ENCODE results near the gene PCDHGB5.
"Not testable (repeated sequence)": the region's sequence is repeated elsewhere in the genome, so short reads cannot be mapped to it uniquely, and the experiment has no call there.

Gene PCDHGB5

DNA sequence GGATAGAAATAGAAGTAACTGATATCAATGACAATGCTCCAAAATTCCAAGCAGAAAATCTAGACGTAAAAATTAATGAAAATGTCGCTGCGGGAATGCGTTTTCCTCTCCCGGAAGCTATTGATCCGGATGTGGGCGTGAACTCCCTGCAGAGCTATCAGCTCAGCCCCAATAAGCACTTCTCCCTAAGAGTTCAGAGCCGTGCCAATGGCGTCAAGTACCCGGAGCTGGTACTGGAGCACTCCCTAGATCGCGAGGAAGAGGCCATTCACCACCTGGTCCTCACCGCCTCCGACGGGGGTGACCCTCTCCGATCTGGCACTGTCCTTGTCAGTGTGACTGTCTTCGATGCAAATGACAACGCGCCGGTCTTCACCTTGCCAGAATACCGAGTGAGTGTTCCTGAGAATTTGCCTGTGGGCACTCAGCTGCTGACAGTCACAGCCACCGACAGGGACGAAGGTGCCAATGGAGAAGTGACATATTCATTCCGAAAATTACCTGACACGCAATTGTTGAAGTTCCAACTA lies 15.9 kb downstream of the PCDHGB5 start:
- no peak for DNase-seq

DNA sequence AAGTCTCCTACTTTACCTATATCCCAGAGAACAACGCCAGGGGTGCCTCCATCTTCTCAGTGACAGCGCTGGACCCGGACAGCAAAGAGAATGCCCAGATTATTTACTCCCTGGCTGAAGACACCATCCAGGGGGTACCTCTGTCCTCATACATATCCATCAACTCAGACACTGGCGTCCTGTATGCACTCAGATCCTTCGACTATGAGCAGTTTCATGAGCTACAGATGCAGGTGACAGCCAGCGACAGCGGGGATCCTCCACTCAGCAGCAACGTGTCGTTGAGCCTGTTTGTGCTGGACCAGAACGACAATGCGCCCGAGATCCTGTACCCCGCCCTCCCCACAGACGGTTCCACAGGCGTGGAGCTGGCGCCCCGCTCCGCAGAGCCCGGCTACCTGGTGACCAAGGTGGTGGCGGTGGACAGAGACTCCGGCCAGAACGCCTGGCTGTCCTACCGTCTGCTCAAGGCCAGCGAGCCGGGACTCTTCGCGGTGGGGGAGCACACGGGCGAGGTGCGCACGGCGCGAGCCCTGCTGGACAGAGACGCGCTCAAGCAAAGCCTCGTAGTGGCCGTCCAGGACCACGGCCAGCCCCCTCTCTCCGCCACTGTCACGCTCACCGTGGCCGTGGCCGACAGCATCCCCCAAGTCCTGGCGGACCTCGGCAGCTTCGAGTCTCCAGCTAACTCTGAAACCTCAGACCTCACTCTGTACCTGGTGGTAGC lies 17.0 kb downstream of the PCDHGB5 start:
- not testable (repeated sequence) for DNase-seq

DNA sequence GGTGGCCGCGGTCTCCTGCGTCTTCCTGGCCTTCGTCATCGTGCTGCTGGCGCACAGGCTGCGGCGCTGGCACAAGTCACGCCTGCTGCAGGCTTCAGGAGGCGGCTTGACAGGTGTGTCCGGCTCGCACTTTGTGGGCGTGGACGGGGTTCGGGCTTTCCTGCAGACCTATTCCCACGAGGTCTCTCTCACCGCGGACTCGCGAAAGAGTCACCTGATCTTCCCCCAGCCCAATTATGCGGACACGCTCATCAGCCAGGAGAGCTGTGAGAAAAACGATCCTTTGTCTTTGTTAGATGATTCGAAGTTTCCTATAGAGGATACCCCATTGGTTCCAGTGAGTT lies 17.5 kb downstream of the PCDHGB5 start:
- not testable (repeated sequence) for DNase-seq

DNA sequence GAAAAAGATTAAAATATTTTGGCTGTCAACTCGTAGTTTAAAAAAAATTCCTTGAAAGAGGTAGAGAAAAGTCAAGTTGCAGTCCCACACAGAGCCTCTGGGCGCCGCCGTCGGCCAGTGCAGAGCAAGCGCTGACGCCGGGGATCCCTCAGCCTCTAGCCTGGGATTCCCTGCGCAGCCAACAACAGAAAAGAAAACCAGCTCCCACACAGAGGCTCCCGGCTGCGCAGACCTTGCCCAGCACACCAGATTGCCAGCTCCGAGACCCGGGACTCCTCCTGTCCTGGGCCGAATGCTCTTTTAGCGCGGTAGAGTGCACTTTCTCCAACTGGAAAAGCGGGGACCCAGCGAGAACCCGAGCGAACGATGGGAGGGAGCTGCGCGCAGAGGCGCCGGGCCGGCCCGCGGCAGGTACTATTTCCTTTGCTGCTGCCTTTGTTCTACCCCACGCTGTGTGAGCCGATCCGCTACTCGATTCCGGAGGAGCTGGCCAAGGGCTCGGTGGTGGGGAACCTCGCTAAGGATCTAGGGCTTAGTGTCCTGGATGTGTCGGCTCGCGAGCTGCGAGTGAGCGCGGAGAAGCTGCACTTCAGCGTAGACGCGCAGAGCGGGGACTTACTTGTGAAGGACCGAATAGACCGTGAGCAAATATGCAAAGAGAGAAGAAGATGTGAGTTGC lies 19.9 kb downstream of the PCDHGB5 start, which contains the start of gene PCDHGB7:
Gene PCDHGB7 (plus strand): TSS at position 184 of the 679 bp plus-strand sequence. CDS start 183 bp downstream, at position 367.
- not testable (repeated sequence) for DNase-seq

DNA sequence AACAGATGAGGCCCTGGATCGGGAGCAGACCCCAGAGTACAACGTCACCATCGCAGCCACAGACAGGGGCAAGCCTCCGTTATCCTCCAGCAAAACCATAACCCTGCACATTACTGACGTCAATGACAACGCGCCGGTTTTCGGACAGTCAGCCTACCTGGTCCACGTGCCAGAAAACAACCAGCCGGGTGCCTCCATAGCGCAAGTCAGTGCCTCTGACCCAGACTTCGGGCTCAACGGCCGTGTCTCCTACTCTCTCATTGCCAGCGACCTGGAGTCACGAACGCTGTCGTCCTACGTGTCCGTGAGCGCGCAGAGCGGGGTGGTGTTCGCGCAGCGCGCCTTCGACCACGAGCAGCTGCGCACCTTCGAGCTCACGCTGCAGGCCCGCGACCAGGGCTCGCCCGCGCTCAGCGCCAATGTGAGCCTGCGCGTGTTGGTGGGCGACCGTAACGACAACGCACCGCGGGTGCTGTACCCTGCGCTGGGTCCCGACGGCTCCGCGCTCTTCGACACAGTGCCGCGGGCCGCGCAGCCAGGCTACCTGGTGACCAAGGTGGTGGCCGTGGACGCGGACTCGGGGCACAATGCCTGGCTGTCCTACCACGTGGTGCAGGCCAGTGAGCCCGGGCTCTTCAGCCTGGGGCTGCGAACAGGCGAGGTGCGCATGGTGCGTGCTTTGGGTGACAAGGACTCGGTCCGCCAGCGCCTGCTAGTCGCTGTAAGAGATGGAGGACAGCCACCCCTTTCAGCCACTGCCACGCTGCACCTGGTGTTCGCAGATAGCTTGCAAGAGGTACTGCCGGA lies 21.5 kb downstream of the PCDHGB5 start:
- DNase-seq: no peak

DNA sequence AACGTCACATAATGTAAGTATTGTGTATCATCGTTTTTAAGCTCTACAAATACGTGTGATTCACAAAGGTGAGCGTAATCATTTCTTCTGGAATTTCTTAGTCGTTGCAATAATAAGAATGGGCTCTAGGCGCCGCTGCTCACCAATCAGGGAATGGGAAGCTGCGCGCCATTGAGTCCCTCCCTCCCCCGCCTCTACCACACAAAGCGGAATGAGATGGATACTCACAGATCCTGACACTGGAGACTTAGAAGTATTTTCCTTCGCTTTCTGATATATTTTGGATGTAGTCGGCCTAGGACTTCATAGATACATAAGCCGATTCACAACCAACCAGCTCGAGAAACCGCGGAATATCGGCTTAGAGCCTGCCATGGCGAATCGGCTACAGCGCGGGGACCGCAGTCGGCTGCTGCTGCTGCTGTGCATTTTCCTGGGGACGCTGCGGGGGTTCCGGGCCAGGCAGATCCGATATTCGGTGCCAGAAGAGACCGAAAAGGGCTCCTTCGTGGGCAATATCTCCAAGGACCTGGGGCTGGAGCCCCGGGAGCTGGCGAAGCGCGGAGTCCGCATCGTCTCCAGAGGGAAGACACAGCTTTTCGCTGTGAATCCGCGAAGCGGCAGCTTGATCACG lies 23.2 kb downstream of the PCDHGB5 start, which contains the start of gene PCDHGA11:
Gene PCDHGA11 (plus strand): TSS at position 197 of the 634 bp plus-strand sequence. CDS start 177 bp downstream, at position 374.
- DNase-seq: no peak

DNA sequence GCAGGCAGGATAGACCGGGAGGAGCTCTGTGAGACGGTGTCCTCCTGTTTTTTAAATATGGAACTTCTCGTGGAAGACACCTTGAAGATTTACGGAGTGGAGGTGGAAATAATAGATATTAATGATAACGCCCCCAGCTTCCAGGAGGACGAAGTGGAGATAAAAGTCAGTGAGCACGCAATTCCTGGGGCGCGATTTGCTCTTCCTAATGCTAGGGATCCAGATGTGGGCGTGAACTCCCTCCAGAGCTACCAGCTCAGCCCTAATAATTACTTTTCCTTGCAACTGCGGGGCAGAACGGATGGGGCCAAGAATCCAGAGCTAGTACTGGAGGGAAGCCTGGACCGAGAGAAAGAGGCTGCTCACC lies 23.7 kb downstream of the PCDHGB5 start:
- DNase-seq: no peak

DNA sequence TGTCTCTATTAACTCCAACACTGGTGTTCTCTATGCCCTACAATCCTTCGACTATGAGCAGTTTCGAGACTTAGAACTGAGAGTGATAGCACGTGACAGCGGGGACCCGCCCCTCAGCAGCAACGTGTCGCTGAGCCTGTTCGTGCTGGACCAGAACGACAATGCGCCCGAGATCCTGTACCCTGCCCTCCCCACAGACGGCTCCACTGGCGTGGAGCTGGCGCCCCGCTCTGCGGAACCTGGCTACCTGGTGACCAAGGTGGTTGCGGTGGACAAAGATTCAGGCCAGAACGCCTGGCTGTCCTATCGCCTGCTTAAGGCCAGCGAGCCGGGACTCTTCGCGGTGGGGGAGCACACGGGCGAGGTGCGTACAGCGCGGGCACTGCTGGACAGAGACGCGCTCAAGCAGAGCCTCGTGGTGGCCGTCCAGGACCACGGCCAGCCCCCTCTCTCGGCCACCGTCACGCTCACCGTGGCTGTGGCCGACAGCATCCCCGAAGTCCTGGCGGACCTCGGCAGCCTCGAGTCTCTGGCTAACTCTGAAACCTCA lies 25.1 kb downstream of the PCDHGB5 start:
- no peak for DNase-seq

DNA sequence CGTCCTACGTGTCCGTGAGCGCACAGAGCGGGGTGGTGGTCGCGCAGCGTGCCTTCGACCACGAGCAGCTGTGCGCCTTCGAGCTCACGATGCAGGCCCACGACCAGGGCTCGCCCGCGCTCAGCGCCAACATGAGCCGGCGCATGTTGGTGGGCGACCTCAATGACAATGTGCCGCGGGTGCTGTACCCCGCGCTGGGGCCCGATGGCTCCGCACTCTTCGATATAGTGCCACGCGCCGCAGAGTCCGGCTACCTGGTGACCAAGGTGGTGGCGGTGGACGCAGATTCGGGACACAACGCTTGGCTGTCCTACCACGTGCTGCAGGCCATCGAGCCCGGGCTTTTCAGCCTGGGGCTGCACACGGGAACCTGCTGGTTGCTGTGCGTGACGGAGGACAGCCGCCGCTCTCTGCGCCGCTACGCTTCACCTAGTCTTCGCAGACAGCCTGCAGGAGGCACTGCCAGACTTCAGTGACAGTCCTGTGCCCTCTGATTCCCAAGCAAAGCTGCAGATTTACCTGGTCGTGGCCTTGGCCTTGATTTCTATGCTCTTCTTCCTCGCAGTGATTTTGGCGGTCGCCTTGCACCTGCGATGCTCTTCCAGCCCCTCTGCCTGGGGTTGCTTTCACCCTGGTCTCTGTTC lies 30.2 kb downstream of the PCDHGB5 start:
- DNase-seq: no peak

DNA sequence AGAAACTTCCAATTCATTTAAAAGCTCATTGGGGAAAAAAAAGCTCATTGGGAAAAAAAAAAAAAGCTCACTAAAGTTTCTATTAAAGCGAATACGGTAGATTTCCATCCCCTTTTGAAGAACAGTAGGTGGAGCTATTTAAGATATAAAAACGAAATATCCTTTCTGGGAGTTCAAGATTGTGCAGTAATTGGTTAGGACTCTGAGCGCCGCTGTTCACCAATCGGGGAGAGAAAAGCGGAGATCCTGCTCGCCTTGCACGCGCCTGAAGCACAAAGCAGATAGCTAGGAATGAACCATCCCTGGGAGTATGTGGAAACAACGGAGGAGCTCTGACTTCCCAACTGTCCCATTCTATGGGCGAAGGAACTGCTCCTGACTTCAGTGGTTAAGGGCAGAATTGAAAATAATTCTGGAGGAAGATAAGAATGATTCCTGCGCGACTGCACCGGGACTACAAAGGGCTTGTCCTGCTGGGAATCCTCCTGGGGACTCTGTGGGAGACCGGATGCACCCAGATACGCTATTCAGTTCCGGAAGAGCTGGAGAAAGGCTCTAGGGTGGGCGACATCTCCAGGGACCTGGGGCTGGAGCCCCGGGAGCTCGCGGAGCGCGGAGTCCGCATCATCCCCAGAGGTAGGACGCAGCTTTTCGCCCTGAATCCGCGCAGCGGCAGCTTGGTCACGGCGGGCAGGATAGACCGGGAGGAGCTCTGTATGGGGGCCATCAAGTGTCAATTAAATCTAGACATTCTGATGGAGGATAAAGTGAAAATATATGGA lies 32.8 kb downstream of the PCDHGB5 start, which contains the start of gene PCDHGA12:
Gene PCDHGA12 (plus strand): TSS at position 176 of the 782 bp plus-strand sequence. CDS start 253 bp downstream, at position 429.
- no peak for DNase-seq

DNA sequence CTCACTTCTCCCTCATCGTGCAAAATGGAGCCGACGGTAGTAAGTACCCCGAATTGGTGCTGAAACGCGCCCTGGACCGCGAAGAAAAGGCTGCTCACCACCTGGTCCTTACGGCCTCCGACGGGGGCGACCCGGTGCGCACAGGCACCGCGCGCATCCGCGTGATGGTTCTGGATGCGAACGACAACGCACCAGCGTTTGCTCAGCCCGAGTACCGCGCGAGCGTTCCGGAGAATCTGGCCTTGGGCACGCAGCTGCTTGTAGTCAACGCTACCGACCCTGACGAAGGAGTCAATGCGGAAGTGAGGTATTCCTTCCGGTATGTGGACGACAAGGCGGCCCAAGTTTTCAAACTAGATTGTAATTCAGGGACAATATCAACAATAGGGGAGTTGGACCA lies 33.5 kb downstream of the PCDHGB5 start:
- DNase-seq: no peak

DNA sequence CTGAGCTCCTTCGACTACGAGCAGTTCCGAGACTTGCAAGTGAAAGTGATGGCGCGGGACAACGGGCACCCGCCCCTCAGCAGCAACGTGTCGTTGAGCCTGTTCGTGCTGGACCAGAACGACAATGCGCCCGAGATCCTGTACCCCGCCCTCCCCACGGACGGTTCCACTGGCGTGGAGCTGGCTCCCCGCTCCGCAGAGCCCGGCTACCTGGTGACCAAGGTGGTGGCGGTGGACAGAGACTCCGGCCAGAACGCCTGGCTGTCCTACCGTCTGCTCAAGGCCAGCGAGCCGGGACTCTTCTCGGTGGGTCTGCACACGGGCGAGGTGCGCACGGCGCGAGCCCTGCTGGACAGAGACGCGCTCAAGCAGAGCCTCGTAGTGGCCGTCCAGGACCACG lies 34.6 kb downstream of the PCDHGB5 start:
- DNase-seq: not testable (repeated sequence)

DNA sequence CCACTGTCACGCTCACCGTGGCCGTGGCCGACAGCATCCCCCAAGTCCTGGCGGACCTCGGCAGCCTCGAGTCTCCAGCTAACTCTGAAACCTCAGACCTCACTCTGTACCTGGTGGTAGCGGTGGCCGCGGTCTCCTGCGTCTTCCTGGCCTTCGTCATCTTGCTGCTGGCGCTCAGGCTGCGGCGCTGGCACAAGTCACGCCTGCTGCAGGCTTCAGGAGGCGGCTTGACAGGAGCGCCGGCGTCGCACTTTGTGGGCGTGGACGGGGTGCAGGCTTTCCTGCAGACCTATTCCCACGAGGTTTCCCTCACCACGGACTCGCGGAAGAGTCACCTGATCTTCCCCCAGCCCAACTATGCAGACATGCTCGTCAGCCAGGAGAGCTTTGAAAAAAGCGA lies 35.0 kb downstream of the PCDHGB5 start:
- DNase-seq: not testable (repeated sequence)

DNA sequence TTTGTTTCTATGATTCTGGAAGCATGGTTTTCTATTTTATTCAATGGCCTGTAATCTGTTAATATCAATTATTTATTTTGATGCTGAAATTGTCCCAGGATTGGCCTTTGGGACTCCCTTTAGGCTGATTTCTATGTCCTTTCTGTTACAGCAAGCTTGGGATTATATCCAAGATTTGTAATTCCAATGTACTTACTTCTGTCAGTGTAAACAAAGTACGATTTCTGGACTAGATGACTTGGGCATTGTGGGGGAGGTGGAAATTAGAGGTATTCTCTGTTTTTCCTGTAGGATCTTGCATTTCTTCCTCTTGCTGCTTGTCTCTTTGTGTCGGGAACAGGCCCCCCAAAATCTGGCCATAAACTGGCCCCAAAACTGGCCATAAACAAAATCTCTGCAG lies 36.3 kb downstream of the PCDHGB5 start:
- no peak for DNase-seq

DNA sequence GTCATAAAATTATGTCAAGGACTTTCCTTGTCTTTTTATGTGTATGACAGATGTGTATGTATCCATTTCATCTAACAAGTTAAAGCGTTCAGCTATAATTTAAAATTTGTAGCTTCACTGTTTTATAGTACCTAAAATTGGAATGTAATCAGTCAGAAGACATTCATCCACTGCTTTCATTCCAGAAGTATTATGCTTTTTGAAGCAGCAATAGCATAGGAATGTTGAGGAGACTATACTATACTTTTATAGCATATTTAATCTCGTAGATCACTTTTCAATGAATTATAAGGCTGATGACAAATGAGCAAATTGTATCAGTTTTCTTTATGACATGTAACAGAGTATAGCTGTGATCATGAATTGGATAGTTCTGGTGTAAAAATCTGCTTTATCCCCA lies 39.5 kb downstream of the PCDHGB5 start:
- DNase-seq: no peak

DNA sequence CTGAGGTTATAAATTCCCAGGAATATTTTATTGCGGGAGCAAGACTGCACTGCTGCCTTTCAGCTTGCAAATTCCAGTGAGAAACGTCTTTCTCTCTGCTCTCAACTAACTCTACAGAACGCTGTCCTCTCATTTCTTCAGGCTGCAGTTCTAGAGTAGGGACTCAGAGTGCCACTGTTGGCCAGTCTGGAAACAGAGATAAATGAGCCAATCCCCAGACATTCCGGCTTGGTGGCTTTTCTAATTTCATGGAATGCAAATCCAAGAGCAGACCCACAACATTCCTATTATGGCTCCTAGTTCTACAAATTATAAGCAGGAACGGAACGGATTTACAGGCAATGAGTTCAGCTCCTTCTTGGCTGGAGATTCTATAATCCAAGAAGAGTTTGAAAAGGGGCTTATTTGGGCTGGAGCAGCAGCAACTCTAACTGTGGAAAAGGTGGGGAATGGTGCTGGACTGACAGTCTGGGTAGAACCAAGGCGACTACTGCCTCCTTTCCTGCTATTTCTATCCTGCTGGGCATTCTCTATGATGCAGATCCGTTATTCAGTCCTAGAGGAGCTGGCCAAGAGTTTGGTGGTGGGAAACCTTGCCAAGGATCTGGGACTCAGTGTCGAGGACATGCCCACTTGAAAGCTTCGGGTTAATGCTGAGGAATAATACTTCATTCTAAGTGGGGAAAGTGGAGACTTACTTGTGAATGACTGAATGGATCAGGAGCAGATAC lies 41.8 kb downstream of the PCDHGB5 start:
- no peak for DNase-seq

DNA sequence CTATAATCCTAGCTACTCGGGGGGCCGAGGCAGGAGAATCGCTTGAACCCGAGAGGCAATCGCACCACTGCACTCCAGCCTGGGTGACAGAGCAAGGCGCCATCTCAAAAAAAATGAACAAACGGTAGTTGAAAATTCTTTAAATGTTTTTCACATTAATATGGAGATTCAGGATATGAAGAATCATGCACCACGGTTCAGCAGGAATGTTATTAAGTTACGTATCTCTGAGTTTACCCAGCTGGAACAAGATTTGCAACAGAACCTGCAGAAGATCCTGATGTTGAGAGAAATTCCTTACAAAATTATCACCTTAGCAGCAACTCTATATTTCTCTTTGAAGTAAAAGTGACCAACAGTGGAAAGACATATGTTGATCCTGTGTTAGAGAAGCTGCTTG lies 42.6 kb downstream of the PCDHGB5 start:
- DNase-seq: no peak

DNA sequence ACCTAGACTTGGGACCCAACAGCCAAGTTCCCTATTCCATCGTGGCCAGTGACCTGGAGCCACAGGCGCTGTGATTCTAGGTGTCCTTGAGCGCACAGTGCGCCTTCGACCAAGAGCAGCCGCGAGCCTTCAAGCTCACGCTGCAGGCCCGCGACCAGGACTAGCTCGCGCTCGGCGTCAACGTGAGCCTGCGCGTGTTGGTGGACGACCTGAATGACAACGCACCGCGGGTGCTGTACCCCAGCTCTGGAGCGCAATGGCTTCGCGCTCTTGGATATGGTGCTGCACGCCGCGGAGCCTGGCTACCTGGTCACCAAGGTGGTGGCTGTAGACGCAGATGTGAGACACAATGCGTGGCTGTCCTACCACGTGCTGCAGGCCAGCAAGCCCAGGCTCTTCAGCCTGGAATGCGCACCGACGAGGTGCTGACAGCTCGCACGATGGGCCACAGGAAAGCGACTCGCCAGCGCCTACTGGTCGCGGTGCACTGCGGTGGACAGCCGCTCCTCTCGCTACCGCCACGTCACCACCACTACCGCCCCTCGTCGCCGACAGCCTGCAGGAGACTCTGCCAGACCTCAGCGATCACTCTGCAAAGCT lies 43.9 kb downstream of the PCDHGB5 start:
- DNase-seq: no peak

All from NCI-H2029 (cell line).